ENCODE results near the gene NPAS2.

Gene NPAS2

GRCh38 chr2:100819370-100820272, at the start of gene NPAS2:
NPAS2 (plus strand) TSS chr2:100820139; CDS start chr2:100904755, 84,616 bp downstream.
- DNase-seq (ENCODE audit: low spot score) = no peak

GRCh38 chr2:100771125-100771524, 48.8 kb upstream of the NPAS2 start:
- no peak for DNase-seq (ENCODE audit: low spot score)

- no peak for DNase-seq (ENCODE audit: low spot score)
Observed at GRCh38 chr2:100773538-100773937, 46.4 kb upstream of the NPAS2 start.

- DNase-seq (ENCODE audit: low spot score) = no peak
Observed at GRCh38 chr2:100776445-100776844, 43.5 kb upstream of the NPAS2 start.

- DNase-seq (ENCODE audit: low spot score) = no peak
Observed at GRCh38 chr2:100778637-100779450, 41.1 kb upstream of the NPAS2 start.

- no peak for DNase-seq (ENCODE audit: low spot score)
Observed at GRCh38 chr2:100779908-100780202, 40.1 kb upstream of the NPAS2 start.

- no peak for DNase-seq (ENCODE audit: low spot score)
Observed at GRCh38 chr2:100780203-100781008, 39.5 kb upstream of the NPAS2 start.

- DNase-seq (ENCODE audit: low spot score) = peak; percentile 60
Observed at GRCh38 chr2:100781009-100781325, 39.0 kb upstream of the NPAS2 start.

GRCh38 chr2:100781523-100782379, 38.2 kb upstream of the NPAS2 start:
- no peak for DNase-seq (ENCODE audit: low spot score)

GRCh38 chr2:100782380-100782878, 37.5 kb upstream of the NPAS2 start:
- DNase-seq (ENCODE audit: low spot score) = no peak

GRCh38 chr2:100783987-100784386, 36.0 kb upstream of the NPAS2 start:
- no peak for DNase-seq (ENCODE audit: low spot score)

- DNase-seq (ENCODE audit: low spot score) = no peak
Observed at GRCh38 chr2:100784681-100785080, 35.3 kb upstream of the NPAS2 start.

- no peak for DNase-seq (ENCODE audit: low spot score)
Observed at GRCh38 chr2:100785626-100786296, 34.2 kb upstream of the NPAS2 start.

- no peak for DNase-seq (ENCODE audit: low spot score)
Observed at GRCh38 chr2:100786297-100786658, 33.7 kb upstream of the NPAS2 start.

- DNase-seq (ENCODE audit: low spot score) = no peak
Observed at GRCh38 chr2:100786985-100787384, 33.0 kb upstream of the NPAS2 start.

- DNase-seq (ENCODE audit: low spot score) = no peak
Observed at GRCh38 chr2:100789361-100789760, 30.6 kb upstream of the NPAS2 start.

GRCh38 chr2:100791294-100791935, 28.5 kb upstream of the NPAS2 start:
- DNase-seq (ENCODE audit: low spot score) = no peak

- no peak for DNase-seq (ENCODE audit: low spot score)
Observed at GRCh38 chr2:100791936-100792308, 28.0 kb upstream of the NPAS2 start.

- no peak for DNase-seq (ENCODE audit: low spot score)
Observed at GRCh38 chr2:100793220-100793619, 26.7 kb upstream of the NPAS2 start.

GRCh38 chr2:100793982-100794381, 26.0 kb upstream of the NPAS2 start:
- no peak for DNase-seq (ENCODE audit: low spot score)

Measured in putamen (tissue), 1 donor.